Activated T-helper 1 cell treated with anti-CD3 and anti-CD28 coated beads, Interleukin-12 subunit alpha, Interleukin-12 subunit beta, Interleukin-2, Interleukin-4 antibody, amounts not matched to agents 30 ng/mL and 10 ng/mL and 1 ng/mL, durations not matched to agents 14 hours and 24 hours and 36 hours (primary cell): Measurements from ENCODE around the gene OR56B4. TPM values are rescaled to one million over a fixed set of nuclear protein-coding genes. Genes with fewer than 3 reads are reported as not detected.
"Not testable (repeated sequence)": the region's sequence is repeated elsewhere in the genome, so short reads cannot be mapped to it uniquely, and the experiment has no call there.

ENCODE experiments used
- DNase-seq: peaks from one replicate; pipeline ENCODE4 v3.0.0; 2021; ENCODE audit warnings: low spot score
- H3K27ac Mint-ChIP-seq: one replicate; pipeline ENCODE4 v1.8.0; 2021; ENCODE audit warnings: mild to moderate bottlenecking, mixed read lengths
- H3K27me3 Mint-ChIP-seq: one replicate; pipeline ENCODE4 v1.8.0; 2022; ENCODE audit warnings: mild to moderate bottlenecking, moderate library complexity, mixed read lengths; ENCODE audit not compliant: insufficient read depth
- H3K36me3 Mint-ChIP-seq: one replicate; pipeline ENCODE4 v1.8.0; 2021; ENCODE audit warnings: low read depth, mixed read lengths
- H3K4me1 Mint-ChIP-seq: one replicate; pipeline ENCODE4 v1.8.0; 2021; ENCODE audit warnings: low read depth, mixed read lengths
- H3K4me3 Mint-ChIP-seq: one replicate; pipeline ENCODE4 v1.8.0; 2021; ENCODE audit warnings: mild to moderate bottlenecking, moderate library complexity, mixed read lengths
- H3K9me3 Mint-ChIP-seq: one replicate; pipeline ENCODE4 v1.8.0; 2021; ENCODE audit warnings: mixed read lengths
- intact Hi-C: fragments of 100-400 bp; cut with micrococcal nuclease; formaldehyde crosslinking; loops from one replicate; pipeline ENCODE4 v1.15.1; 2024
- total RNA-seq: library from RNA; stranded (reverse); gene quantifications from 2 replicates; pipeline ENCODE4 v1.2.3, GENCODE V29; 2022

OR56B4 gene
- total RNA-seq, 1 donor from 2014 or later = not detected

DNA sequence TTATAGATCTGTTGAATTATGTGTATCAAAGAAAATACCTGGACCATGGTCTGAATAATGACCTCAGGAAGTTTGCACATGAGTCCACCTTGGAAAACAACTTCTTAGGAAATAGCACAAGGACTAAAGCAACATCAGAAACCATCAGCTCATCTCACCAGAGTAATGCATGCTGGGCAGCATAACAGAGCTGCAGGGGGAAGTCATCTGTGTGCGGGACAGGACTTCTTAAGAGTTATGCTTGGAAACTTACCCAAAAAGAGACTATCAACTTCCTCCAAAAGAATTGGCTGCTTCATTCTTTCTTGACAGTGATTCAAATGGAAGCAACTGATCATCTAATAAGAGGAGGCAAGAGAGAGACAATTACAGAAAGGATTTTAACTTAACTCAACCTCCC, 2.5 kb downstream of the OR56B4 start:
- intact Hi-C loops = no loop called here
- H3K27ac Mint-ChIP-seq = no peak overlapping the region
- no peaks in the 10 kb centered on the region for H3K36me3 Mint-ChIP-seq
- H3K4me1 Mint-ChIP-seq = no peaks in the 10 kb centered on the region
- H3K4me3 Mint-ChIP-seq = no peak overlapping the region
- no peak for DNase-seq
- H3K27me3 Mint-ChIP-seq = peaks cover 9% of the 10 kb centered on the region
- no peaks in the 10 kb centered on the region for H3K9me3 Mint-ChIP-seq

GRCh38 chr11:6111673-6112072, 4.2 kb downstream of the OR56B4 start:
- no peaks in the 10 kb centered on the region for H3K9me3 Mint-ChIP-seq
- H3K4me3 Mint-ChIP-seq = no peak overlapping the region
- no peaks in the 10 kb centered on the region for H3K4me1 Mint-ChIP-seq
- intact Hi-C loops = no loop called here
- H3K27ac Mint-ChIP-seq = no peak overlapping the region
- H3K27me3 Mint-ChIP-seq = peaks cover 9% of the 10 kb centered on the region
- no peaks in the 10 kb centered on the region for H3K36me3 Mint-ChIP-seq
- DNase-seq = no peak

GRCh38 chr11:6116638-6117037, 9.2 kb downstream of the OR56B4 start:
- intact Hi-C loops = no loop called here
- Mint-ChIP-seq H3K4me1 (no peaks in the 10 kb centered on the region), H3K27me3 (peaks cover 3% of the 10 kb centered on the region), H3K9me3 (peaks cover 4% of the 10 kb centered on the region), H3K27ac (no peak overlapping the region), H3K4me3 (no peak overlapping the region), H3K36me3 (no peaks in the 10 kb centered on the region)
- no peak for DNase-seq

DNA sequence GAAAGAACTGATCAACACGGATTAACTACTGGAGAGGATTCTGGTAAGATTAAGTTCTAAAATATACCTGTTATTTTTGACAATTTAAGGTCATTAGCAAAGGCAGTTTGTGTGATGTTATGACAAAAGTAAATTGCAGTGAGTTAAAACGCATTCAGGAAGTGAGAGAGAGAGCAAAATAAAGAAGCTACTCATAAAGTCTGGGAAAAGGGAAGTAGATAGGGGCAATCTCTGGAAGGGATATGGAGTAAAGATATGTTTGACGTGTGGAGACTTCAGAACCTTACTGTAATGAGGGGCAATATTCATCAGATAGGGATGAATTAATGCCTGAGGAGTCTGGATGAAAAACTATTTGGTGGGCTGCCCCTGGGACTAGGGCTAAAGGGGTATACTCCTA, 16.8 kb downstream of the OR56B4 start:
- H3K36me3 Mint-ChIP-seq = no peaks in the 10 kb centered on the region
- intact Hi-C loops = no loop called here

GRCh38 chr11:6127881-6128280, 20.4 kb downstream of the OR56B4 start:
- no peak for DNase-seq
- H3K27ac Mint-ChIP-seq = no peak overlapping the region
- H3K9me3 Mint-ChIP-seq = no peaks in the 10 kb centered on the region
- intact Hi-C loops = no loop called here
- H3K36me3 Mint-ChIP-seq = no peaks in the 10 kb centered on the region
- no peaks in the 10 kb centered on the region for H3K4me1 Mint-ChIP-seq
- H3K4me3 Mint-ChIP-seq = no peak overlapping the region
- peaks cover 2% of the 10 kb centered on the region for H3K27me3 Mint-ChIP-seq

More for the DNA sequence above, 16.8 kb downstream of the OR56B4 start:
- Mint-ChIP-seq H3K9me3 (no peaks in the 10 kb centered on the region), H3K4me3 (no peak overlapping the region), H3K27me3 (peaks cover 2% of the 10 kb centered on the region), H3K4me1 (no peaks in the 10 kb centered on the region), H3K27ac (no peak overlapping the region)
- no peak for DNase-seq

GRCh38 chr11:6129011-6129410, 21.5 kb downstream of the OR56B4 start:
- H3K4me3 Mint-ChIP-seq = no peak overlapping the region
- H3K4me1 Mint-ChIP-seq = no peaks in the 10 kb centered on the region
- H3K27me3 Mint-ChIP-seq = peaks cover 2% of the 10 kb centered on the region
- no peak for DNase-seq
- H3K27ac Mint-ChIP-seq = no peak overlapping the region
- intact Hi-C loops = no loop called here
- H3K9me3 Mint-ChIP-seq = no peaks in the 10 kb centered on the region
- no peaks in the 10 kb centered on the region for H3K36me3 Mint-ChIP-seq

GRCh38 chr11:6129635-6130034, 22.2 kb downstream of the OR56B4 start:
- H3K36me3 Mint-ChIP-seq = no peaks in the 10 kb centered on the region
- intact Hi-C loops = no loop called here
- H3K4me3 Mint-ChIP-seq = no peak overlapping the region
- H3K4me1 Mint-ChIP-seq = no peaks in the 10 kb centered on the region
- H3K27ac Mint-ChIP-seq = no peak overlapping the region
- no peaks in the 10 kb centered on the region for H3K9me3 Mint-ChIP-seq
- DNase-seq = no peak
- peaks cover 2% of the 10 kb centered on the region for H3K27me3 Mint-ChIP-seq

- intact Hi-C loops = no loop called here
- Mint-ChIP-seq H3K9me3 (no peaks in the 10 kb centered on the region), H3K4me3 (no peak overlapping the region), H3K27me3 (peaks cover 3% of the 10 kb centered on the region), H3K4me1 (no peaks in the 10 kb centered on the region), H3K27ac (no peak overlapping the region), H3K36me3 (no peaks in the 10 kb centered on the region)
- DNase-seq = no peak
Observed at GRCh38 chr11:6132431-6132830, 24.9 kb downstream of the OR56B4 start.

DNA sequence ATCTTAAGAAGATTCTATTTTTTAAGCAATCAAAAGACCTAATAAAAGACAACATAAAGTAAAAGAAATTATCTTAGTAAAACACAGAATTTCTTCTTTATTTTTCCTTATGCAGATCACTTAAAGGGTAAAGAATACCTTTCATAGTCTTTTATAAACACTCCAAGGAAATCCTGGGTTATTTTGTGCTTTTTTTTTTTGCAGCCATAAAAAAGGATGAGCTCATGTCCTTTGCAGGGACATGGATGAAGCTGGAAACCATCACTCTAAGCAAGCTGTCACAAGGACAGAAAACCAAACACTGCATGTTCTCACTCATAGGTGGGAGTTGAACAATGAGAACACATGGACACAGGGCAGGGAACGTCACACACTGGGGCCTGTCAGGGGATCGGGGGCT, 28.5 kb downstream of the OR56B4 start:
- H3K4me3 Mint-ChIP-seq, DNase-seq, H3K4me1 Mint-ChIP-seq, H3K36me3 Mint-ChIP-seq, intact Hi-C loops, H3K27ac Mint-ChIP-seq, H3K9me3 Mint-ChIP-seq, H3K27me3 Mint-ChIP-seq: not testable (repeated sequence)

DNA sequence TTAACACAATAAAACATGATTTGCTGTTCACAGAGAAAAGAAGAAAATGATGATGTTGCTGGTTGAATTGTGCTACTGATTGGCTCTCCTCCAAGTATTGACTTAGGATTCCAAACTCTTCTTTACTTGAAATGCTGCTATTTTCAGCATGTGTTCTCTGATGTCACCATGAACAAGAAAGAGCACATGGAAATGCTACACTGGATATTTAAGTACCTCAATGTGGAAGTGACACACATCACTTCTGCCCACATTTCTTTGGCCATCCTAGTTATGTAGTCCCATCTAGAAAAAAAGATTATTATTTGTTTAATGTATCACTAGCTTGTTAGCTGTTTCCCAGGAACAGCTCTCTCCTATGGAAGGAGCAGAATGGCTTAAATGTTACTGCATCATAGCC, 35.5 kb downstream of the OR56B4 start:
- H3K36me3 Mint-ChIP-seq = no peaks in the 10 kb centered on the region

GRCh38 chr11:6143737-6144136, 36.3 kb downstream of the OR56B4 start:
- H3K4me3 Mint-ChIP-seq, H3K27me3 Mint-ChIP-seq, H3K36me3 Mint-ChIP-seq, intact Hi-C loops, H3K27ac Mint-ChIP-seq, H3K9me3 Mint-ChIP-seq, DNase-seq, H3K4me1 Mint-ChIP-seq: not testable (repeated sequence)

More for the DNA sequence above, 35.5 kb downstream of the OR56B4 start:
- peaks cover 10% of the 10 kb centered on the region for H3K27me3 Mint-ChIP-seq
- H3K9me3 Mint-ChIP-seq = no peaks in the 10 kb centered on the region
- DNase-seq = no peak
- intact Hi-C loops = no loop called here
- H3K4me3 Mint-ChIP-seq = no peak overlapping the region
- H3K27ac Mint-ChIP-seq = no peak overlapping the region
- H3K4me1 Mint-ChIP-seq = no peaks in the 10 kb centered on the region

GRCh38 chr11:6151117-6151516, 43.6 kb downstream of the OR56B4 start:
- Mint-ChIP-seq H3K4me1 (no peaks in the 10 kb centered on the region), H3K27me3 (peaks cover 2% of the 10 kb centered on the region), H3K4me3 (no peak overlapping the region), H3K27ac (no peak overlapping the region), H3K36me3 (no peaks in the 10 kb centered on the region), H3K9me3 (peaks cover 4% of the 10 kb centered on the region)
- intact Hi-C loops = no loop called here
- DNase-seq = no peak

GRCh38 chr11:6152126-6152525, 44.6 kb downstream of the OR56B4 start:
- no peaks in the 10 kb centered on the region for H3K36me3 Mint-ChIP-seq
- H3K4me3 Mint-ChIP-seq = no peak overlapping the region
- intact Hi-C loops = no loop called here
- no peaks in the 10 kb centered on the region for H3K4me1 Mint-ChIP-seq
- no peak overlapping the region for H3K27ac Mint-ChIP-seq
- peaks cover 2% of the 10 kb centered on the region for H3K27me3 Mint-ChIP-seq
- DNase-seq = no peak
- H3K9me3 Mint-ChIP-seq = peaks cover 4% of the 10 kb centered on the region

DNA sequence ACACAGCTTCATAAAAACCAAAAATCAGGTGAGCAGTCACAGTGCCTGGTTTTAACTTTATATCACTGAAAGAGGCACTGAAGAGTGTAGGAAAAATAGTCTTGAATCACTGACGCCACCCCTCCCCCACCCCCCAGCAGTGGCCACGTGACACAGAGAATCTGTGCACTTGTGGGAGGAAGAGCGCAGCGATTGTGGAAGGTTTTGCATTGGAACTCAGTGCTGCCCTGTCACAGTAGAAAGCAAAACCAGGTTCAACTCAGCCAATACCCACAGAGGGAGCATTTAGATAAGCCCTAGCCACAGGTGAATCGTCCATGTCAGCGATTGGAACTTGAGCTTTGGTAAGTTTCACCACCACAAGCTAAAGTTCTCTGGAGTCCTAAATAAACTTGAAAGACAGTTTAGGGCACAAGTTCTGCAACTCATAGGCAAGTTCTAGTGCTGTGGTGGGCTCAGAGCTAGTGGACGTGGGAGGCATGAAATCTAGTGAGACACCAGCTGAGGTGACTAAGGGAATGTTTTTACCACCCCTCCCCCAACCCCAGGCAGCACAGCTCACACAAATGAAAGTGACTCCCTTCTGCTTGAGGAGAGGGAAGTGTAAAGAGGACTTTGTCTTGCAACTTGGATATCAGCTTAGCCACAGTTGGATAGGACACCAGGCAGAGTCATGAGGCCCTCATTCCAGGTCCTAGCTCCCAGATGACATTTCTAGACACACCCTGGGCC, 49.3 kb downstream of the OR56B4 start:
- H3K27me3 Mint-ChIP-seq = peaks cover 4% of the 10 kb centered on the region
- DNase-seq = no peak
- no peaks in the 10 kb centered on the region for H3K9me3 Mint-ChIP-seq
- no peak overlapping the region for H3K4me3 Mint-ChIP-seq
- no peaks in the 10 kb centered on the region for H3K4me1 Mint-ChIP-seq
- intact Hi-C loops = no loop called here
- H3K36me3 Mint-ChIP-seq = no peaks in the 10 kb centered on the region
- no peak overlapping the region for H3K27ac Mint-ChIP-seq
